ENCODE data around the gene TTLL11.

DNA sequence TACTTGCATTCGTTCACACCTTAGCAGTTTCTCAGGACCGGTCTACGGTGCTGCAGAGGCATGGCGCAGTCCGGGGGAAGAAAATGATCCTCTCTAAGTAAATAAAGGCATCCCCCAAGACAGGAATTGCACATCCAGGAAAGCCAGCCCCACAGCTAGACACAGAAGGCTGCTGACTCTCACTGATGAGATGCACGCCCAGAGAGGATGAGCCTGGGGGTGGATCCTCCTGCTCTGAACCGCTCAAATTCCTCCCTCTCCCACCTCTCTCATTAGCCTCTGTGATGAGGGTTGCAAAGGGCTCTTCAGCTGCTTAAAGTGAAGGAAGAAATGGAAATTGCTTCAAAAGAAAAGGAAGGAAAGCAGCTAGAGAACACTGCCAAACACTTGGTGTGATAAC is 132.4 kb downstream of the TTLL11 start:
- TF ChIP-seq, protein P1, sequence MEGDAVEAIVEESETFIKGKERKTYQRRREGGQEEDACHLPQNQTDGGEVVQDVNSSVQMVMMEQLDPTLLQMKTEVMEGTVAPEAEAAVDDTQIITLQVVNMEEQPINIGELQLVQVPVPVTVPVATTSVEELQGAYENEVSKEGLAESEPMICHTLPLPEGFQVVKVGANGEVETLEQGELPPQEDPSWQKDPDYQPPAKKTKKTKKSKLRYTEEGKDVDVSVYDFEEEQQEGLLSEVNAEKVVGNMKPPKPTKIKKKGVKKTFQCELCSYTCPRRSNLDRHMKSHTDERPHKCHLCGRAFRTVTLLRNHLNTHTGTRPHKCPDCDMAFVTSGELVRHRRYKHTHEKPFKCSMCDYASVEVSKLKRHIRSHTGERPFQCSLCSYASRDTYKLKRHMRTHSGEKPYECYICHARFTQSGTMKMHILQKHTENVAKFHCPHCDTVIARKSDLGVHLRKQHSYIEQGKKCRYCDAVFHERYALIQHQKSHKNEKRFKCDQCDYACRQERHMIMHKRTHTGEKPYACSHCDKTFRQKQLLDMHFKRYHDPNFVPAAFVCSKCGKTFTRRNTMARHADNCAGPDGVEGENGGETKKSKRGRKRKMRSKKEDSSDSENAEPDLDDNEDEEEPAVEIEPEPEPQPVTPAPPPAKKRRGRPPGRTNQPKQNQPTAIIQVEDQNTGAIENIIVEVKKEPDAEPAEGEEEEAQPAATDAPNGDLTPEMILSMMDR (conservative IDR thresholded peaks at IDR 0.05; ENCODE audit: low read length) = no peak
- TF ChIP-seq EZH2phosphoT487 (IDR thresholded peaks at IDR 0.05; ENCODE audit: borderline replicate concordance) = no peak

Data from Loucy (cell line).